HCT116 (cell line): Measurements from ENCODE around the gene AKAP13. TPM values are rescaled to one million over a fixed set of nuclear protein-coding genes. Genes with fewer than 3 reads are reported as not detected.

ENCODE experiments used
- ATAC-seq: fragments of 200-7000 bp; cut with Tn5 transposase; 2 replicates; pipeline ENCODE4 v1.9.1; 2020; ENCODE audit warnings: mild to moderate bottlenecking, moderate library complexity
- BruUV-seq: library from RNA; stranded (reverse); fragments of 400-500 nt; replicated peaks from 2 replicates; lab custom pipeline; 2021; lab: Mats Ljungman, UMichigan
- CTCF ChIA-PET: fragments of 300-600 bp; sonication (Branson Sonifier 250); formaldehyde crosslinking; loops from one replicate; lab custom pipeline; 2021; ENCODE audit warnings: antibody characterized with exemption; lab: Charles Lee
- POLR2A ChIA-PET: fragments of 300-600, 350-600 bp; sonication (Branson Sonifier 250); formaldehyde crosslinking; loops from one replicate; lab custom pipeline; 2021; ENCODE audit warnings: antibody characterized with exemption; lab: Charles Lee
- RAD21 ChIA-PET, 2 experiments: fragments of 300-600 bp; sonication (Branson Sonifier 250); formaldehyde crosslinking; loops; one replicate each; lab custom pipeline; 2023; ENCODE audit warnings: low total read pairs in 2 of 2; ENCODE audit not compliant: uncharacterized antibody in 2 of 2, unreplicated experiment in 2 of 2, low non-redundant PET in 1 of 2; lab: Charles Lee
- DNase-seq: peaks from one replicate; pipeline ENCODE4 v3.0.0-alpha.2; 2010; ENCODE audit warnings: low read depth, low spot score
- H2AFZ ChIP-seq: fragments of 200-600 bp; shearing (Covaris generic), sonication (generic); 2 replicates; pipeline ENCODE4 v1.6.1; 2017; ENCODE audit warnings: low read depth, mixed run types, mixed read lengths, antibody characterized with exemption, low read length; ENCODE audit not compliant: poor library complexity, severe bottlenecking
- H3K27ac ChIP-seq: 2 replicates; pipeline ENCODE4 v1.5.1; 2012; ENCODE audit warnings: low read depth, low read length
- H3K27me3 ChIP-seq: fragments of 200-600 bp; sonication (generic); 2 replicates; pipeline ENCODE4 v1.6.1; 2016; ENCODE audit warnings: mixed run types, low read length, mixed read lengths; ENCODE audit not compliant: insufficient read depth
- H3K36me3 ChIP-seq, 2 experiments: fragments of 200-500 bp in 1 of 2; fragments of 200-600 bp in 1 of 2; sonication (Bioruptor generic) in 1 of 2; sonication (generic) in 1 of 2; 2 replicates each; pipeline versions ENCODE4 v1.5.1 to v1.6.1; 2014 to 2016; ENCODE audit warnings: low read length in 2 of 2, inconsistent platforms in 1 of 2, mixed read lengths in 1 of 2, mixed run types in 1 of 2; ENCODE audit not compliant: insufficient read depth in 2 of 2, control insufficient read depth in 1 of 2
- H3K4me1 ChIP-seq, 2 experiments: fragments of 200-600 bp in 1 of 2; sonication (generic) in 1 of 2; 2 replicates each; pipeline versions ENCODE4 v1.5.1 to v1.6.1; 2012 to 2017; ENCODE audit warnings: low read length in 2 of 2, inconsistent platforms in 1 of 2, mild to moderate bottlenecking in 1 of 2, mixed read lengths in 1 of 2, mixed run types in 1 of 2, moderate library complexity in 1 of 2; ENCODE audit not compliant: insufficient read depth in 2 of 2, control insufficient read depth in 1 of 2
- H3K4me2 ChIP-seq: fragments of 200-600 bp; sonication (generic); 2 replicates; pipeline ENCODE4 v1.6.1; 2017; ENCODE audit warnings: mixed run types, low read length, mixed read lengths
- H3K4me3 ChIP-seq, 2 experiments: fragments of 200-600 bp in 1 of 2; sonication (generic) in 1 of 2; replicated peaks in 1 of 2; 2 replicates each; pipeline ENCODE4 v1.5.1; 2011 to 2016; ENCODE audit warnings: low read length in 2 of 2, control low read depth in 1 of 2, low read depth in 1 of 2, mild to moderate bottlenecking in 1 of 2, mixed read lengths in 1 of 2, mixed run types in 1 of 2
- H3K79me2 ChIP-seq: fragments of 200-600 bp; sonication (generic); 2 replicates; pipeline ENCODE4 v1.6.1; 2017; ENCODE audit warnings: mild to moderate bottlenecking, mixed run types, low read length, moderate library complexity, mixed read lengths; ENCODE audit not compliant: insufficient read depth
- H3K9ac ChIP-seq: fragments of 200-600 bp; sonication (generic); 2 replicates; pipeline ENCODE4 v1.6.1; 2016; ENCODE audit warnings: low read length, mixed read lengths
- H3K9me2 ChIP-seq: fragments of 200-600 bp; sonication (generic), shearing (Covaris generic); 2 replicates; pipeline ENCODE4 v1.6.1; 2017; ENCODE audit warnings: mixed run types, mild to moderate bottlenecking, moderate library complexity; ENCODE audit not compliant: insufficient read depth
- H3K9me3 ChIP-seq, 2 experiments: fragments of 200-500 bp in 1 of 2; fragments of 200-600 bp in 1 of 2; sonication (Bioruptor generic) in 1 of 2; sonication (generic) in 1 of 2; 2 replicates each; pipeline ENCODE4 v1.6.1; 2014 to 2017; ENCODE audit warnings: low read length in 2 of 2, mixed read lengths in 2 of 2, inconsistent platforms in 1 of 2, low read depth in 1 of 2, mild to moderate bottlenecking in 1 of 2, mixed run types in 1 of 2, moderate library complexity in 1 of 2; ENCODE audit not compliant: control insufficient read depth in 1 of 2, insufficient read depth in 1 of 2
- H4K20me1 ChIP-seq: fragments of 200-600 bp; sonication (generic), shearing (Covaris generic); 2 replicates; pipeline ENCODE4 v1.6.1; 2017; ENCODE audit warnings: mixed run types, mild to moderate bottlenecking, moderate library complexity; ENCODE audit not compliant: insufficient read depth
- ATF3 ChIP-seq: IDR thresholded peaks from 2 replicates; pipeline ENCODE4 v1.6.1; 2012
- ELF1 ChIP-seq: IDR thresholded peaks from 2 replicates; pipeline ENCODE4 v1.6.1; 2012; ENCODE audit warnings: low read depth, borderline replicate concordance
- EZH2phosphoT487 ChIP-seq: fragments of 200-600 bp; IDR thresholded peaks from 2 replicates; pipeline ENCODE4 v1.6.1; 2018; ENCODE audit warnings: antibody characterized with exemption, borderline replicate concordance
- MAX ChIP-seq: IDR thresholded peaks from 2 replicates; pipeline ENCODE4 v1.6.1; 2012
- POLR2AphosphoS5 ChIP-seq: IDR thresholded peaks from 2 replicates; pipeline ENCODE4 v1.6.1; 2011; ENCODE audit warnings: mild to moderate bottlenecking, low read depth, low read length, moderate library complexity
- RAD21 ChIP-seq: IDR thresholded peaks from 2 replicates; pipeline ENCODE4 v1.6.1; 2012; ENCODE audit warnings: low read depth, mild to moderate bottlenecking
- SP1 ChIP-seq: IDR thresholded peaks from 2 replicates; pipeline ENCODE4 v1.6.1; 2012; ENCODE audit warnings: low read depth
- SRF ChIP-seq: IDR thresholded peaks from 2 replicates; pipeline ENCODE4 v1.6.1; 2012; ENCODE audit warnings: low read depth
- YY1 ChIP-seq: IDR thresholded peaks from 2 replicates; pipeline ENCODE4 v1.6.1; 2011; ENCODE audit warnings: low read length, low read depth, moderate library complexity, mild to moderate bottlenecking; ENCODE audit not compliant: insufficient replicate concordance; ENCODE audit errors: extremely low read depth
- ZNF274 ChIP-seq: fragments of 200-500 bp; sonication (Bioruptor generic); IDR thresholded peaks from 2 replicates; pipeline ENCODE4 v1.6.1; 2014; ENCODE audit warnings: mild to moderate bottlenecking, low read depth, low read length, inconsistent platforms
- intact Hi-C: fragments of 100-400 bp; cut with micrococcal nuclease; formaldehyde crosslinking; loops from 2 replicates; pipeline ENCODE4 v1.10.0; 2022
- total RNA-seq: library from RNA; stranded (reverse); gene quantifications from one replicate; pipeline ENCODE4 v1.2.1, GENCODE V29; 2021; ENCODE audit not compliant: unreplicated experiment
- TF ChIP-seq, protein P1 (sequence below), 3 experiments: fragments of 200-600 bp in 1 of 3; sonication (generic) in 1 of 3; IDR thresholded peaks in 2 of 3; conservative IDR thresholded peaks in 1 of 3; 2 replicates each; pipeline ENCODE4 v1.5.1; 2012 to 2017; ENCODE audit warnings: low read depth in 2 of 3, low read length in 2 of 3, antibody characterized with exemption in 1 of 3, borderline replicate concordance in 1 of 3, control low read depth in 1 of 3, mild to moderate bottlenecking in 1 of 3, mixed read lengths in 1 of 3, mixed run types in 1 of 3, moderate library complexity in 1 of 3; ENCODE audit not compliant: insufficient read depth in 1 of 3

Gene AKAP13
- total RNA-seq, 1 experiment from 2014 or later, result 43.1 TPM

GRCh38 chr15:85496151-85496550 is 115.7 kb downstream of the AKAP13 start:
- ATAC-seq (no peak), DNase-seq (no peak)
- Histone ChIP-seq H3K4me1 (peaks cover 21 to 44% of the 10 kb centered on the region in 2 experiments), H3K9ac (no peak overlapping the region), H4K20me1 (no peaks in the 10 kb centered on the region), H3K9me2 (no peaks in the 10 kb centered on the region), H3K27me3 (no peaks in the 10 kb centered on the region), H3K79me2 (peaks cover 48% of the 10 kb centered on the region), H3K4me3 (no peak overlapping the region), H3K9me3 (no peaks in the 10 kb centered on the region), H2AFZ (no peak overlapping the region), H3K4me2 (no peak overlapping the region), H3K27ac (no peak overlapping the region), H3K36me3 (no peaks in the 10 kb centered on the region)
- intact Hi-C loops, result no loop called here
- RAD21 ChIA-PET, result no interaction called here
- BruUV-seq, result no TSS peak
- no peak for TF ChIP-seq ZNF274
- no peak for TF ChIP-seq SRF
- no peak for TF ChIP-seq SP1
- TF ChIP-seq EZH2phosphoT487, result no peak
- TF ChIP-seq MAX, result no peak
- TF ChIP-seq ATF3, result no peak
- no peak for TF ChIP-seq RAD21
- TF ChIP-seq POLR2AphosphoS5, result no peak
- TF ChIP-seq, protein P1, sequence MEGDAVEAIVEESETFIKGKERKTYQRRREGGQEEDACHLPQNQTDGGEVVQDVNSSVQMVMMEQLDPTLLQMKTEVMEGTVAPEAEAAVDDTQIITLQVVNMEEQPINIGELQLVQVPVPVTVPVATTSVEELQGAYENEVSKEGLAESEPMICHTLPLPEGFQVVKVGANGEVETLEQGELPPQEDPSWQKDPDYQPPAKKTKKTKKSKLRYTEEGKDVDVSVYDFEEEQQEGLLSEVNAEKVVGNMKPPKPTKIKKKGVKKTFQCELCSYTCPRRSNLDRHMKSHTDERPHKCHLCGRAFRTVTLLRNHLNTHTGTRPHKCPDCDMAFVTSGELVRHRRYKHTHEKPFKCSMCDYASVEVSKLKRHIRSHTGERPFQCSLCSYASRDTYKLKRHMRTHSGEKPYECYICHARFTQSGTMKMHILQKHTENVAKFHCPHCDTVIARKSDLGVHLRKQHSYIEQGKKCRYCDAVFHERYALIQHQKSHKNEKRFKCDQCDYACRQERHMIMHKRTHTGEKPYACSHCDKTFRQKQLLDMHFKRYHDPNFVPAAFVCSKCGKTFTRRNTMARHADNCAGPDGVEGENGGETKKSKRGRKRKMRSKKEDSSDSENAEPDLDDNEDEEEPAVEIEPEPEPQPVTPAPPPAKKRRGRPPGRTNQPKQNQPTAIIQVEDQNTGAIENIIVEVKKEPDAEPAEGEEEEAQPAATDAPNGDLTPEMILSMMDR (IDR thresholded peaks at IDR 0.05 in 2 of 3, conservative IDR thresholded peaks at IDR 0.05 in 1 of 3; ENCODE audit: borderline replicate concordance in 1 of 3, insufficient read depth in 1 of 3, low read depth in 2 of 3, low read length in 2 of 3), result no peak
- no peak for TF ChIP-seq ELF1
- no peak for TF ChIP-seq YY1
- POLR2A ChIA-PET, result no interaction called here
- CTCF ChIA-PET, result interaction anchor here (1.6 kb wide), 1 partner anchor 9 kb away, joined by 6 read pairs; no protein-coding TSS in a partner anchor
